Measurements from ENCODE around the gene GRAMD2B. TPM values are rescaled to one million over a fixed set of nuclear protein-coding genes. Genes with fewer than 3 reads are reported as not detected.
"Not testable (repeated sequence)": the region's sequence is repeated elsewhere in the genome, so short reads cannot be mapped to it uniquely, and the experiment has no call there.

GRAMD2B gene
- total RNA-seq, 2 donors from 2014 or later, result 34.9 to 35.8 TPM

DNA sequence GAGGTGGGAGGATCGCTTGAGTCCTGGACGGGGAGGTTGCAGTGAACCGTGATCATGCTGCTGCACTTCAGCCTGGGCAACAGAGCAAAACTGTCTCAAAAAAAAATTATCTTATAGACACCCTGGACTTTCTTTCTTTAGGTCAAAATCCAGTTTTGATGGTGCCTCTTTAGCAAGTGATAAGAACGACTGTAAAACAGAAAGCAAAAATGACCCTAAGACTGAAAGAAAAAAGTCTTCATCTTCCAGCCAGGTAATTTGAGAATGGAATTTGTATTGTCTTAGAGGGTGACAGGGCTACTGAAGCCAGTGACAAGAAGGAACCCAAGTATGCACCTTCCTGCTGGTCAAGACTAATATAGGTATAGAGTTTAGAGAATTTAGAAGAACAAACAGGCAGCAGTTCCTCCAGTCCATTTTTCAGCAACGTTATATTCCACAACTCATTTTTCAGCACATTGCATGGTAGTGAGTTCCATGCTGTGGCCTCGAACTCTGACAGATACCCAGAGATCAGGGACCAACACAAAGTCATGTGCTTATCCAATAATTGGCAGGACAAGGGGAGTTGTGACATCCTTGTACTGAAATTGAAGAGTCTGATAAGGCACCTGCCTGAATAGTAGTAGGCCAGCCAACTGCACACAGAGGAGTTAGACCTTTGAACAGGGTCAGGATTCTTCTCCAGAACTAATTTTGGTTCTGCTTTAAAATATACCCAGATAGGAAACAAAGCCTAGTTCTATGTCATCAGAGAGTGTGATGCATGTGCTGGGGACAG is 46.5 kb downstream of the GRAMD2B start:
- H3K4me1 ChIP-seq, result peaks cover 7% of the 10 kb centered on the region
- H3K36me3 ChIP-seq (replicated peaks in 1 of 2; ENCODE audit: insufficient read depth in 1 of 2, low read depth in 2 of 2), result peaks cover 0 to 2% of the 10 kb centered on the region in 2 donors
- 87 to 95% methylated on average over 6 of the region's 6 CpGs for WGBS, 2 donors

GRCh38 chr5:126470529-126470928 is 47.3 kb downstream of the GRAMD2B start:
- H3K4me3 ChIP-seq; H3K36me3 ChIP-seq (replicated peaks in 1 of 2; ENCODE audit: insufficient read depth in 1 of 2, low read depth in 2 of 2); H3K4me1 ChIP-seq; DNase-seq; H3K9me3 ChIP-seq; intact Hi-C loops (cut with DNase I); H3K27ac ChIP-seq; H3K27me3 ChIP-seq; ATAC-seq: not testable (repeated sequence)
- 94 to 95% methylated on average over 6 of the region's 6 CpGs for WGBS, 2 donors

More for the DNA sequence above, 46.5 kb downstream of the GRAMD2B start:
- no peaks in the 10 kb centered on the region for H3K27me3 ChIP-seq
- no peak for TF ChIP-seq POLR2A (IDR thresholded peaks at IDR 0.05)
- TF ChIP-seq CTCF (IDR thresholded peaks at IDR 0.05), result no peak
- intact Hi-C loops (cut with DNase I), result no loop called here
- ATAC-seq, result no peak
- H3K9me3 ChIP-seq, result no peaks in the 10 kb centered on the region
- H3K4me3 ChIP-seq, result no peak overlapping the region
- H3K27ac ChIP-seq, result no peak overlapping the region
- no peak for DNase-seq

DNA sequence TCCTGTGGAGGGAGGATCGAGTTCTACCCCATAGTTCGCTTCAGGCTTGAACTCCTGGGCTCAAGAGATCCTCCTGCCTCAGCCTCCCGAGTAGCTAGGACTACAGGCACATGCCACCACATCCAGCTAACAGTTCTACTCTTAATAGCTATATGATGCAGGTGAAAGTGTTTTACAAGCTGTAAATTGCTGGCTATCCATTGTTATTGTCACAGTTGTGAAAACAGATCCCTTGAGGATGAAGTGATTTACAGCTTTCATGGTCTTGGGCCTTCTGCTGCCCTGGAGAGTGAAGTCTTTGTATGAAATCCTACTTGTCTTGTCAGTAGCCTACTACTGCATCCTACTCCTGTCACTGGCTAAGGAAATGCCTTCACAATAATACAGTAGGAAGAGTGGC is 48.0 kb downstream of the GRAMD2B start:
- 55 to 76% methylated on average over 3 of the region's 3 CpGs for WGBS, 2 donors
- ATAC-seq (no peak), DNase-seq (no peak)
- H3K36me3 ChIP-seq (replicated peaks in 1 of 2; ENCODE audit: insufficient read depth in 1 of 2, low read depth in 2 of 2), result peaks cover 0 to 2% of the 10 kb centered on the region in 2 donors
- H3K27me3 ChIP-seq, result no peaks in the 10 kb centered on the region
- no peak for TF ChIP-seq POLR2A (IDR thresholded peaks at IDR 0.05)
- H3K9me3 ChIP-seq, result no peaks in the 10 kb centered on the region
- no peak overlapping the region for H3K4me3 ChIP-seq
- intact Hi-C loops (cut with DNase I), result no loop called here
- H3K27ac ChIP-seq, result peak overlapping the region in 1 of 4 donors; percentile 12
- H3K4me1 ChIP-seq, result no peaks in the 10 kb centered on the region

GRCh38 chr5:126471875-126472537 is 48.8 kb downstream of the GRAMD2B start:
- no peaks in the 10 kb centered on the region for H3K36me3 ChIP-seq (replicated peaks in 1 of 2; ENCODE audit: insufficient read depth in 1 of 2, low read depth in 2 of 2)
- no peaks in the 10 kb centered on the region for H3K27me3 ChIP-seq
- WGBS, 2 donors, result 69 to 76% methylated on average over 3 of the region's 3 CpGs
- TF ChIP-seq POLR2A (IDR thresholded peaks at IDR 0.05), result no peak
- TF ChIP-seq CTCF (IDR thresholded peaks at IDR 0.05), result no peak
- intact Hi-C loops (cut with DNase I), result no loop called here
- no peaks in the 10 kb centered on the region for H3K9me3 ChIP-seq
- DNase-seq (no peak), ATAC-seq (peak; percentile 40)
- no peaks in the 10 kb centered on the region for H3K4me1 ChIP-seq
- no peak overlapping the region for H3K4me3 ChIP-seq
- H3K27ac ChIP-seq, result peak overlapping the region in 2 of 4 donors; percentile 6 to 12

DNA sequence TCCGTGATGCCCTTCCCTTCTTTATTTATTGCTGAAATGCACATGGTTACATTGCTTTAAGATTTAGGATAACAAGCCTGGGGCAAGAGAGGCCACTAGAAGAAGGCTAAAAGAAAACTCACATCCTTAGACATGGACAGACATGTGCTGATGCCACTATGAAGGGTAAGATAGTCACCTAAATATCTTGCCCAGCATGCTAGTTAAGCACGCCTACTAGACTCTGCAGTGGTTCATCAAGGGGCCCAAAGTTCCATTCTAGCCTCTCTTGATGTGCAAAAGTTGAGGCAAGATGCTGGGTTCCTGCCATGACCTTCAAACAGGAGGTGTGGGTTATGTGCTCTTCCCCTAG is 49.3 kb downstream of the GRAMD2B start:
- ATAC-seq (no peak), DNase-seq (no peak)
- no peak for TF ChIP-seq POLR2A (IDR thresholded peaks at IDR 0.05)
- TF ChIP-seq CTCF (IDR thresholded peaks at IDR 0.05), result no peak
- Histone ChIP-seq H3K9me3 (no peaks in the 10 kb centered on the region), H3K4me3 (no peak overlapping the region), H3K27ac (no peak overlapping the region), H3K4me1 (no peaks in the 10 kb centered on the region), H3K27me3 (no peaks in the 10 kb centered on the region), H3K36me3 (replicated peaks in 1 of 2; ENCODE audit: insufficient read depth in 1 of 2, low read depth in 2 of 2) (no peaks in the 10 kb centered on the region)
- 93 to 100% methylated on average over 2 of the region's 2 CpGs for WGBS, 2 donors
- intact Hi-C loops (cut with DNase I), result no loop called here

Measured in body of pancreas (tissue), 4 donors.